ENCODE measurements around the gene FGD4. TPM values are rescaled to one million over a fixed set of nuclear protein-coding genes. Genes with fewer than 3 reads are reported as not detected.

The FGD4 gene
- total and polyA plus RNA-seq, 2 of the 4 experiments (the other 2 are of a cell fraction), result 2.1 to 8.8 TPM

- H3K23ac ChIP-seq (ENCODE audit: low read depth, low read length), result no peak overlapping the region
- H3K18ac ChIP-seq (ENCODE audit: low read depth, low read length), result no peak overlapping the region
- CTCF ChIA-PET, result no interaction called here
- 50% methylated on average over 2 of the region's 4 CpGs; no CpG with 5 or more reads in 1 of the 2 experiments for WGBS, 2 experiments (ENCODE audit: extremely low coverage in 2 of 2, insufficient read length in 1 of 2)
- no peak overlapping the region for H4K5ac ChIP-seq (ENCODE audit: low read depth, low read length)
- no peak overlapping the region for H4K91ac ChIP-seq (ENCODE audit: insufficient read depth, low read depth, low read length)
- no peak overlapping the region for H3K4me3 ChIP-seq (ENCODE audit: insufficient read depth, low read depth, low read length)
- H3K9me1 ChIP-seq (ENCODE audit: insufficient read depth, low read length), result no peaks in the 10 kb centered on the region
- ATAC-seq (ENCODE audit: low read depth) (no peak), DNase-seq (no peak)
- no peak overlapping the region for H3K9ac ChIP-seq (ENCODE audit: low read depth, low read length)
- no peak overlapping the region for H2BK5ac ChIP-seq (ENCODE audit: low read depth, low read length, poor library complexity, severe bottlenecking)
- TF ChIP-seq FOS (IDR thresholded peaks at IDR 0.05; ENCODE audit: low read depth, low read length) (no peak), CHD1 (IDR thresholded peaks at IDR 0.05; ENCODE audit: low read depth, low read length) (no peak), NFE2L2 (IDR thresholded peaks at IDR 0.05; ENCODE audit: low read depth, low read length) (no peak), RAD21 (IDR thresholded peaks at IDR 0.05; ENCODE audit: low read length) (no peak), ELK1 (IDR thresholded peaks at IDR 0.05; ENCODE audit: borderline replicate concordance, low read depth, low read length) (no peak), MAFK (IDR thresholded peaks at IDR 0.05; ENCODE audit: low read depth, low read length) (no peak), MAZ (IDR thresholded peaks at IDR 0.05; ENCODE audit: borderline replicate concordance, low read depth, low read length) (no peak), BHLHE40 (IDR thresholded peaks at IDR 0.05; ENCODE audit: low read depth, low read length) (no peak), MXI1 (IDR thresholded peaks at IDR 0.05; ENCODE audit: borderline replicate concordance, low read depth, low read length) (no peak), CEBPB (IDR thresholded peaks at IDR 0.05; ENCODE audit: low read depth, low read length) (no peak), RFX5 (IDR thresholded peaks at IDR 0.05; ENCODE audit: low read depth, low read length) (no peak), SMC3 (IDR thresholded peaks at IDR 0.05; ENCODE audit: low read depth, low read length) (no peak), POLR2A (IDR thresholded peaks at IDR 0.05; ENCODE audit: low read depth, low read length) (no peak)
- TF ChIP-seq, protein P1, sequence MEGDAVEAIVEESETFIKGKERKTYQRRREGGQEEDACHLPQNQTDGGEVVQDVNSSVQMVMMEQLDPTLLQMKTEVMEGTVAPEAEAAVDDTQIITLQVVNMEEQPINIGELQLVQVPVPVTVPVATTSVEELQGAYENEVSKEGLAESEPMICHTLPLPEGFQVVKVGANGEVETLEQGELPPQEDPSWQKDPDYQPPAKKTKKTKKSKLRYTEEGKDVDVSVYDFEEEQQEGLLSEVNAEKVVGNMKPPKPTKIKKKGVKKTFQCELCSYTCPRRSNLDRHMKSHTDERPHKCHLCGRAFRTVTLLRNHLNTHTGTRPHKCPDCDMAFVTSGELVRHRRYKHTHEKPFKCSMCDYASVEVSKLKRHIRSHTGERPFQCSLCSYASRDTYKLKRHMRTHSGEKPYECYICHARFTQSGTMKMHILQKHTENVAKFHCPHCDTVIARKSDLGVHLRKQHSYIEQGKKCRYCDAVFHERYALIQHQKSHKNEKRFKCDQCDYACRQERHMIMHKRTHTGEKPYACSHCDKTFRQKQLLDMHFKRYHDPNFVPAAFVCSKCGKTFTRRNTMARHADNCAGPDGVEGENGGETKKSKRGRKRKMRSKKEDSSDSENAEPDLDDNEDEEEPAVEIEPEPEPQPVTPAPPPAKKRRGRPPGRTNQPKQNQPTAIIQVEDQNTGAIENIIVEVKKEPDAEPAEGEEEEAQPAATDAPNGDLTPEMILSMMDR (conservative IDR thresholded peaks at IDR 0.05; ENCODE audit: low read depth, low read length), result no peak
- TF ChIP-seq, protein P2, sequence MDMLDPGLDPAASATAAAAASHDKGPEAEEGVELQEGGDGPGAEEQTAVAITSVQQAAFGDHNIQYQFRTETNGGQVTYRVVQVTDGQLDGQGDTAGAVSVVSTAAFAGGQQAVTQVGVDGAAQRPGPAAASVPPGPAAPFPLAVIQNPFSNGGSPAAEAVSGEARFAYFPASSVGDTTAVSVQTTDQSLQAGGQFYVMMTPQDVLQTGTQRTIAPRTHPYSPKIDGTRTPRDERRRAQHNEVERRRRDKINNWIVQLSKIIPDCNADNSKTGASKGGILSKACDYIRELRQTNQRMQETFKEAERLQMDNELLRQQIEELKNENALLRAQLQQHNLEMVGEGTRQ (IDR thresholded peaks at IDR 0.05; ENCODE audit: low read depth, low read length), result no peak
- dilution Hi-C loops (cut with HindIII; ENCODE audit: low sequenced_read_pairs, unreplicated experiment) (no loop called here), in situ Hi-C loops (cut with MboI; ENCODE audit: low sequenced_read_pairs) (loop anchor here (25.0 kb wide), 1 partner anchor 1643 kb away; the partner anchor contains the start of gene ALG10), intact Hi-C loops (cut with micrococcal nuclease) (loop anchor here (10.0 kb wide), 1 partner anchor 356 kb away; no protein-coding TSS in a partner anchor)
- H3K4me1 ChIP-seq (ENCODE audit: control insufficient read depth, insufficient read depth, low read length), result no peaks in the 10 kb centered on the region
- no peak overlapping the region for H2BK15ac ChIP-seq (ENCODE audit: low read depth, low read length)
- H2AK9ac ChIP-seq (replicated peaks; ENCODE audit: low read depth, low read length, poor library complexity), result no peak overlapping the region
- H2BK20ac ChIP-seq (ENCODE audit: low read depth, low read length), result no peak overlapping the region
- no peak overlapping the region for H3K4me2 ChIP-seq (ENCODE audit: low read depth, low read length)
- no peak overlapping the region for H4K8ac ChIP-seq (ENCODE audit: low read depth in 2 of 2, low read length in 2 of 2)
- H4K20me1 ChIP-seq (ENCODE audit: insufficient read depth, low read length), result no peaks in the 10 kb centered on the region
- no peak overlapping the region for H2AFZ ChIP-seq (replicated peaks; ENCODE audit: low read length, poor library complexity)
- H2BK120ac ChIP-seq (ENCODE audit: low read depth, low read length), result no peak overlapping the region
- H3K36me3 ChIP-seq (ENCODE audit: control insufficient read depth, insufficient read depth, low read length), result peaks cover 5% of the 10 kb centered on the region; the same call in 1 of the 2 replicates
- no peak overlapping the region for H2AK5ac ChIP-seq (ENCODE audit: low read depth, low read length)
- no peaks in the 10 kb centered on the region for H3K79me1 ChIP-seq (ENCODE audit: low read depth in 1 of 2, low read length in 2 of 2)
- POLR2A ChIA-PET (ENCODE audit: unreplicated experiment), result no interaction called here
- H3K4ac ChIP-seq (ENCODE audit: low read depth, low read length), result no peak overlapping the region
- H3K14ac ChIP-seq (replicated peaks; ENCODE audit: low read depth, low read length), result no peak overlapping the region
- H3K27ac ChIP-seq (ENCODE audit: insufficient read depth, low read length), result no peak overlapping the region
- H3K27me3 ChIP-seq (ENCODE audit: control insufficient read depth, insufficient read depth, low read length), result no peaks in the 10 kb centered on the region
- H3K9me3 ChIP-seq (ENCODE audit: control insufficient read depth, insufficient read depth, low read length), result no peaks in the 10 kb centered on the region
- BruUV-seq (replicated peaks), result no TSS peak
- H3K56ac ChIP-seq (ENCODE audit: extremely low read depth, insufficient read depth, low read length), result no peak overlapping the region
These were observed 30.2 kb upstream of the FGD4 start for GRCh38 chr12:32369202-32369601.

Measured in IMR-90 (cell line).